Trophoblast cell (in vitro differentiated cells and primary cell): ENCODE data around the gene PDPK1.
"Not testable (repeated sequence)": the region's sequence is repeated elsewhere in the genome, so short reads cannot be mapped to it uniquely, and the experiment has no call there.

Experiments used
- DNase-seq, 2 donors: peaks; one replicate each; pipeline ENCODE4 v3.0.0-alpha.2; 2016
- H2AFZ ChIP-seq: 2 replicates; pipeline ENCODE4 v1.6.1; 2013; ENCODE audit warnings: low read length, moderate library complexity, mild to moderate bottlenecking; ENCODE audit not compliant: insufficient read depth, poor library complexity
- H2AK5ac ChIP-seq: 2 replicates; pipeline ENCODE4 v1.6.1; 2013; ENCODE audit warnings: mild to moderate bottlenecking, low read length
- H2BK120ac ChIP-seq: 2 replicates; pipeline ENCODE4 v1.6.1; 2013; ENCODE audit warnings: low read length, mild to moderate bottlenecking, moderate library complexity; ENCODE audit not compliant: insufficient read depth, poor library complexity
- H2BK12ac ChIP-seq: 2 replicates; pipeline ENCODE4 v1.6.1; 2013; ENCODE audit warnings: mild to moderate bottlenecking, low read length, moderate library complexity
- H2BK5ac ChIP-seq: 2 replicates; pipeline ENCODE4 v1.6.1; 2013; ENCODE audit warnings: low read length, low read depth, moderate library complexity, mild to moderate bottlenecking; ENCODE audit not compliant: poor library complexity
- H3K14ac ChIP-seq: 2 replicates; pipeline ENCODE4 v1.6.1; 2013; ENCODE audit warnings: mild to moderate bottlenecking, low read length
- H3K18ac ChIP-seq: 2 replicates; pipeline ENCODE4 v1.6.1; 2013; ENCODE audit warnings: mild to moderate bottlenecking, low read length
- H3K23ac ChIP-seq: 2 replicates; pipeline ENCODE4 v1.6.1; 2013; ENCODE audit warnings: low read length
- H3K27ac ChIP-seq: 2 replicates; pipeline ENCODE4 v1.5.1; 2013; ENCODE audit warnings: low read depth, mild to moderate bottlenecking, inconsistent platforms, low read length, moderate library complexity
- H3K27me3 ChIP-seq: 2 replicates; pipeline ENCODE4 v1.6.1; 2013; ENCODE audit warnings: inconsistent platforms, mild to moderate bottlenecking, low read length, moderate library complexity; ENCODE audit not compliant: insufficient read depth
- H3K36me3 ChIP-seq, 2 experiments: 1 replicate in 1 of 2; 2 replicates in 1 of 2; pipeline ENCODE4 v1.6.1; 2013; ENCODE audit warnings: low read length in 2 of 2, mild to moderate bottlenecking in 2 of 2, moderate library complexity in 1 of 2; ENCODE audit not compliant: insufficient read depth in 2 of 2, control insufficient read depth in 1 of 2
- H3K4ac ChIP-seq: 2 replicates; pipeline ENCODE4 v1.6.1; 2013; ENCODE audit warnings: low read depth, mild to moderate bottlenecking, low read length, moderate library complexity
- H3K4me1 ChIP-seq, 2 experiments: 1 replicate in 1 of 2; 2 replicates in 1 of 2; pipeline ENCODE4 v1.6.1; 2013; ENCODE audit warnings: low read length in 2 of 2, mild to moderate bottlenecking in 2 of 2, moderate library complexity in 1 of 2; ENCODE audit not compliant: insufficient read depth in 2 of 2, control insufficient read depth in 1 of 2
- H3K4me2 ChIP-seq: 2 replicates; pipeline ENCODE4 v1.6.1; 2013; ENCODE audit warnings: inconsistent platforms, mild to moderate bottlenecking, low read length, moderate library complexity
- H3K4me3 ChIP-seq: 2 replicates; pipeline ENCODE4 v1.5.1; 2013; ENCODE audit warnings: mild to moderate bottlenecking, low read depth, low read length, inconsistent platforms
- H3K79me1 ChIP-seq: one replicate; pipeline ENCODE4 v1.6.1; 2013; ENCODE audit warnings: low read length
- H3K79me2 ChIP-seq: 2 replicates; pipeline ENCODE4 v1.6.1; 2013; ENCODE audit warnings: low read length, mild to moderate bottlenecking; ENCODE audit not compliant: control insufficient read depth, insufficient read depth, poor library complexity
- H3K9ac ChIP-seq: 2 replicates; pipeline ENCODE4 v1.6.1; 2013; ENCODE audit warnings: mild to moderate bottlenecking, low read length
- H3K9me3 ChIP-seq: 2 replicates; pipeline ENCODE4 v1.6.1; 2013; ENCODE audit warnings: low read depth, mild to moderate bottlenecking, control low read depth, inconsistent platforms, low read length; ENCODE audit not compliant: insufficient read depth
- H4K12ac ChIP-seq: 2 replicates; pipeline ENCODE4 v1.6.1; 2013; ENCODE audit warnings: low read depth, mild to moderate bottlenecking, low read length, moderate library complexity
- H4K8ac ChIP-seq: 2 replicates; pipeline ENCODE4 v1.6.1; 2013; ENCODE audit warnings: low read depth, mild to moderate bottlenecking, low read length, moderate library complexity
- H4K91ac ChIP-seq: one replicate; pipeline ENCODE4 v1.6.1; 2013; ENCODE audit warnings: low read depth, mild to moderate bottlenecking, low read length, moderate library complexity
- WGBS: extraction: QIAGEN DNeasy Blood & Tissue Kit; methylation state at CpG from one replicate; pipeline ENCODE4 v1.1.7; 2013; ENCODE audit warnings: missing lambda C conversion rate; ENCODE audit not compliant: insufficient read length, insufficient coverage; ENCODE audit errors: extremely low coverage; 5-methylcytosine and 5-hydroxymethylcytosine counted together

PDPK1 gene

GRCh38 chr16:2531696-2532493 lies 5.9 kb upstream of the PDPK1 start:
- Histone ChIP-seq H3K4me3 (peak overlapping the region; percentile 68), H3K9ac (peak overlapping the region; percentile 81), H3K79me1 (peaks cover 12% of the 10 kb centered on the region), H2BK12ac (peak overlapping the region; percentile 10), H3K14ac (peak overlapping the region; percentile 71), H4K91ac (peak overlapping the region; percentile 50), H3K79me2 (peaks cover 3% of the 10 kb centered on the region), H3K27ac (peak overlapping the region; percentile 24), H3K23ac (no peak overlapping the region), H2BK120ac (peak overlapping the region; percentile 13), H3K9me3 (peaks cover 4% of the 10 kb centered on the region), H3K27me3 (no peaks in the 10 kb centered on the region), H3K18ac (peak overlapping the region; percentile 60), H3K4ac (peak overlapping the region; percentile 22), H2BK5ac (peak overlapping the region; percentile 15), H4K12ac (peak overlapping the region; percentile 70), H2AFZ (peak overlapping the region; percentile 57), H3K36me3 (peaks cover 36 to 41% of the 10 kb centered on the region in 2 experiments), H2AK5ac (peak overlapping the region; percentile 45), H3K4me1 (peaks cover 10 to 17% of the 10 kb centered on the region in 2 experiments), H3K4me2 (peak overlapping the region; percentile 96), H4K8ac (peak overlapping the region; percentile 77)
- DNase-seq: peak; percentile 99
- WGBS: no CpG with 5 or more reads among the region's 84 CpGs

- Histone ChIP-seq H3K79me1 (peaks cover 12% of the 10 kb centered on the region), H3K4me2 (peak overlapping the region; percentile 73), H2AFZ (peak overlapping the region; percentile 19), H3K18ac (peak overlapping the region; percentile 60), H4K12ac (peak overlapping the region; percentile 49), H3K23ac (no peak overlapping the region), H3K4me3 (peak overlapping the region; percentile 68), H3K4ac (no peak overlapping the region), H3K27me3 (no peaks in the 10 kb centered on the region), H3K14ac (peak overlapping the region; percentile 43), H3K79me2 (peaks cover 3% of the 10 kb centered on the region), H2BK120ac (peak overlapping the region; percentile 13), H2BK5ac (peak overlapping the region; percentile 10), H2BK12ac (no peak overlapping the region), H3K4me1 (peaks cover 12 to 18% of the 10 kb centered on the region in 2 experiments), H3K27ac (no peak overlapping the region), H4K91ac (peak overlapping the region; percentile 50), H2AK5ac (peak overlapping the region; percentile 11), H4K8ac (peak overlapping the region; percentile 68), H3K9ac (peak overlapping the region; percentile 70), H3K36me3 (peaks cover 29 to 33% of the 10 kb centered on the region in 2 experiments), H3K9me3 (peaks cover 4% of the 10 kb centered on the region)
- DNase-seq: peak; percentile 72 to 84
- WGBS: no CpG with 5 or more reads among the region's 37 CpGs
These were observed 5.2 kb upstream of the PDPK1 start for GRCh38 chr16:2532494-2533141.

GRCh38 chr16:2533142-2533755 lies 4.6 kb upstream of the PDPK1 start:
- not testable (repeated sequence) for H3K14ac ChIP-seq, H2AK5ac ChIP-seq, H3K4me3 ChIP-seq, H2BK12ac ChIP-seq, H2AFZ ChIP-seq, H3K27ac ChIP-seq, H3K23ac ChIP-seq, H3K27me3 ChIP-seq, H3K9ac ChIP-seq, H3K4ac ChIP-seq, H2BK5ac ChIP-seq, H3K79me2 ChIP-seq, H3K9me3 ChIP-seq, H3K18ac ChIP-seq
- peak overlapping the region; percentile 34 for H4K12ac ChIP-seq
- WGBS: no CpG with 5 or more reads among the region's 16 CpGs
- H2BK120ac ChIP-seq: peak overlapping the region; percentile 29
- H3K4me1 ChIP-seq: peaks cover 12 to 18% of the 10 kb centered on the region in 2 experiments
- H3K79me1 ChIP-seq: peaks cover 14% of the 10 kb centered on the region
- peak overlapping the region; percentile 73 for H3K4me2 ChIP-seq
- H4K91ac ChIP-seq: peak overlapping the region; percentile 51
- DNase-seq: peak in 1 of 2 donors; percentile 59
- peaks cover 23 to 27% of the 10 kb centered on the region in 2 experiments for H3K36me3 ChIP-seq
- peak overlapping the region; percentile 68 for H4K8ac ChIP-seq

GRCh38 chr16:2533912-2534311 lies 3.9 kb upstream of the PDPK1 start:
- Histone ChIP-seq H3K14ac (no peak overlapping the region), H4K12ac (no peak overlapping the region), H2BK12ac (peak overlapping the region; percentile 25), H3K18ac (no peak overlapping the region), H2BK5ac (no peak overlapping the region), H3K4me3 (no peak overlapping the region), H2AK5ac (no peak overlapping the region), H3K27me3 (no peaks in the 10 kb centered on the region), H4K91ac (no peak overlapping the region), H3K79me2 (peaks cover 5% of the 10 kb centered on the region), H3K36me3 (peaks cover 16 to 20% of the 10 kb centered on the region in 2 experiments), H3K23ac (no peak overlapping the region), H4K8ac (no peak overlapping the region), H3K4me1 (peaks cover 12 to 18% of the 10 kb centered on the region in 2 experiments), H2AFZ (no peak overlapping the region), H3K9me3 (peaks cover 4% of the 10 kb centered on the region), H3K4me2 (no peak overlapping the region), H3K9ac (no peak overlapping the region), H3K4ac (no peak overlapping the region), H2BK120ac (no peak overlapping the region), H3K27ac (no peak overlapping the region), H3K79me1 (peaks cover 14% of the 10 kb centered on the region)
- DNase-seq: no peak
- WGBS: no CpG with 5 or more reads among the region's 11 CpGs
